ENCODE data around the gene GCC2.
"Not testable (repeated sequence)": the region's sequence is repeated elsewhere in the genome, so short reads cannot be mapped to it uniquely, and the experiment has no call there.

Gene GCC2

DNA sequence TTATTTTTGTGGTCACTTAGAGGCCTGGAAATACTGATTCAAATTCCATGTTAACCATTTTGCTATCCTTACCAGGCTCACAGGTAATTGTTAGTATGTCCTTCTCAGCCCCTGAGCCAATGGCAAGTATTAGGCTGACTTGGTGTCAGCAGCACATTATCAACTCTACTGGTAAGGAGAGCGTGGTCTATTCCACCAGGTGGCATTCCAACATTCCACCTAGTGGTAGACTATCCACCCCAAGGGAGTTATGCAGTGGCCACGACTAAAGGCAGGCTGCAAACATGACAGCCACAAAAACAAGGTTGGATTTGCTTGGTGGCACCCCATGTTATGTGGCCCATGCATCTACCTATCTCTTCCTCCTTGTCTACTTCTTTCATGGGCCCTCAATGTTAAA lies 31.8 kb upstream of the GCC2 start:
- in situ Hi-C loops (cut with MboI; ENCODE audit: low pct_unique_long_range_greater_than_20kb, low sequenced_read_pairs, unreplicated experiment), result no loop called here
- TF ChIP-seq, protein P1, sequence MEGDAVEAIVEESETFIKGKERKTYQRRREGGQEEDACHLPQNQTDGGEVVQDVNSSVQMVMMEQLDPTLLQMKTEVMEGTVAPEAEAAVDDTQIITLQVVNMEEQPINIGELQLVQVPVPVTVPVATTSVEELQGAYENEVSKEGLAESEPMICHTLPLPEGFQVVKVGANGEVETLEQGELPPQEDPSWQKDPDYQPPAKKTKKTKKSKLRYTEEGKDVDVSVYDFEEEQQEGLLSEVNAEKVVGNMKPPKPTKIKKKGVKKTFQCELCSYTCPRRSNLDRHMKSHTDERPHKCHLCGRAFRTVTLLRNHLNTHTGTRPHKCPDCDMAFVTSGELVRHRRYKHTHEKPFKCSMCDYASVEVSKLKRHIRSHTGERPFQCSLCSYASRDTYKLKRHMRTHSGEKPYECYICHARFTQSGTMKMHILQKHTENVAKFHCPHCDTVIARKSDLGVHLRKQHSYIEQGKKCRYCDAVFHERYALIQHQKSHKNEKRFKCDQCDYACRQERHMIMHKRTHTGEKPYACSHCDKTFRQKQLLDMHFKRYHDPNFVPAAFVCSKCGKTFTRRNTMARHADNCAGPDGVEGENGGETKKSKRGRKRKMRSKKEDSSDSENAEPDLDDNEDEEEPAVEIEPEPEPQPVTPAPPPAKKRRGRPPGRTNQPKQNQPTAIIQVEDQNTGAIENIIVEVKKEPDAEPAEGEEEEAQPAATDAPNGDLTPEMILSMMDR (IDR thresholded peaks at IDR 0.05; ENCODE audit: extremely low read depth, insufficient read depth, missing control alignments), result no peak
- DNase-seq (ENCODE audit: low spot score), result no peak

DNA sequence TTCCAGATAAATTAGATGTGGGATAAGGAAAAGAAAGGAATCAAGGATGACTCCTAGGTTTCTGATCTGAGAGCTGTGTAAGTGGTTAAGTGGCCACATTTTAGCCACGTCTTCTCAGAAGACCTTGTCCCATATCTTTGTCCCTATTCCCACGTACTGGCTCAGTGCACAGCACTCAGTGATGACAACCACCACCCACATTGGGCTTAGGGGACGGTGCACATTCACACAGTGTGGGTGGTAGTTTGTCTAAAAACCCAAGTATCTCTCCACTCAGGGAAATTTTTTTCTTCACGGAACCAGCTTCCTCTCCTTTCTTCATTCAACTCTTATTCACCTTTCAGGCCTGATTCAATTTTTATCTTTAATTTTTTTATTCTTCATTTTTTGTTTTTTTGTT lies 30.6 kb upstream of the GCC2 start:
- in situ Hi-C loops (cut with MboI; ENCODE audit: low pct_unique_long_range_greater_than_20kb, low sequenced_read_pairs, unreplicated experiment), result no loop called here
- DNase-seq (ENCODE audit: low spot score), result no peak
- TF ChIP-seq, protein P1 (IDR thresholded peaks at IDR 0.05; ENCODE audit: extremely low read depth, insufficient read depth, missing control alignments), result no peak

DNA sequence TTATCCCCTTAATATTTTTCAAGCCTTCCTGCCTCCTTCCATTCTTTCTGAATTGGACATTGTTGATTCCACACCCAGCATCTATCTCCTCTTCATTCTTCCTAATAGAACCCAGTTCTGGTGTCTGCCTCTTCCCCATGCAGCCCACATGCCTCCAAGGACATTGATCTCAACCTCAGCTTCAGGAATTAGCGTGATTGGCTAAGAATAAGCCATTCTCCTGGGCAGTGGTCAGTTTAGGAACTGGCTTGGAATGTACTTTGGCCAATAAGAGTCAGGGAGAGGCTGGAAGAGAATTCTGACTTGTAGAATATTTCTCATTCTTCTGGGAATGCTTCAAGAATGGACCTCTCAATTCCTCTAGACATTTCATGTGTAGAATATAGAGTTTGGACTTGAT lies 25.9 kb upstream of the GCC2 start:
- DNase-seq (ENCODE audit: low spot score), result no peak
- TF ChIP-seq, protein P1 (IDR thresholded peaks at IDR 0.05; ENCODE audit: extremely low read depth, insufficient read depth, missing control alignments), result no peak
- in situ Hi-C loops (cut with MboI; ENCODE audit: low pct_unique_long_range_greater_than_20kb, low sequenced_read_pairs, unreplicated experiment), result no loop called here

DNA sequence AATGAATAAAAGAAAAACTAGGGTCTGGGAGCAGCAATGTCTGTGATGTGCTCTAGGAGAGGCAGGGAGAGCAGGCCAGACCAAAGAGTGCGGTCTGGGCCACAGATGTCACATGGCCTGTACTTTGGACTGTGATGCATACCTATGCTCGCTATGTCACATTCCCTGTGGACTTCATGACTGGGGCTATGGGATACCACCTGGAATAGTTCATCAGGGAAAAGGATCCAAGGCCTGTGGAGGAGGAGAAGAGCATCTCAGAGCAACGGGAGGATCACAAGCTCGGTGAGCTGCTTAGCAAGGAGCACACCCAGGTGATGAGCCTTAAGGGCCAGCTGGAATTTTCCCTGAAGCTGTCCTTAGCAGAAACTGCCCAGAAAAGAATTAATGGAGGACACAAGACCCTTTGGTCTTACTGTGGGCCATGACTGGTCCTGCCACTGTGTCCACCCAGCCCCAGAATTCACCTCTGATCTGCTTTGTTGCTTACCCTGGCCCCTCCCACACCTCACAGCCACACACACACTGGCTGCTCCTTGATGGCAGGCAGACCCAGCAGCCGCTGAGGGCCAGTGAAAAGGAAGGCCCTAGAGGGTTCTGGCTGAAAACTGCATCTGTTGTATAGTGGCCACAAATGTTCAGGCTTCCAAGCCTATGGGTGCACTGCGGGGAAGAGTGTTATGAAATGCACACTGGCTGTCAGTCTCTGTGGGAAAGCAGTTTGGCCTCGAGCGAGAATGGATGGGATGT lies 25.3 kb upstream of the GCC2 start:
- in situ Hi-C loops (cut with MboI; ENCODE audit: low pct_unique_long_range_greater_than_20kb, low sequenced_read_pairs, unreplicated experiment), result no loop called here
- TF ChIP-seq, protein P1 (IDR thresholded peaks at IDR 0.05; ENCODE audit: extremely low read depth, insufficient read depth, missing control alignments), result no peak
- no peak for DNase-seq (ENCODE audit: low spot score)

DNA sequence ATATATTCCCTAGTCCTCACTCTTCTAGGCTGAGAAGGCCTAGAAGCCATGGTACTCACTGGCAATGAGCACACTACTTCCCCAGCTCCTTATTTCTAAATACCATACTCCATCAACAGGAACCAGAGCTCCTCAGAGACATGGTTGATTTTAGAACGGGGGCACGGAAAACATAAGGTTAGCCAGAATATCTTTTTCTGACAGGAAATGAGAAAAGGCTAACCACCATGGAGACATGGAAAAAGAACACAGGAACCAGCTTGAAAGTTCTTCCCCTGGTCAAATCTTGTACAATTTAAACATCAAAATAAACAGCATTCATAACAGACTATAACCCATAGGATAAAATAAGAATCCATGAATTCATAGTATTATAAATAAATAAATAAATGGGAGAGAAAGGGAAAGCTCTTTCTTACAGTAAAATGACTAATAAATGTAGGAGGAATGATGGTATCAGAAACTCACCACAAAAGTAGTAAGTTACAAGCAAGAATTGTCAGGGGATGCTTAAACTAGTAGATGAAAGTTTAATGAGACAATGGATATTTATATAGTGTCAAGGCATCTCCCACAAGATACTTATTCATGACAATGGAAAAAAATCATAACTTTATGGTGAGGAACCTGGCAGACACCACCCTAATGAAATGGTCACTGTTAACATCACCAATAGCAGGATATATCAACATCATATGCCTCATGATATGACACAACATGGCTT lies 20.6 kb upstream of the GCC2 start:
- DNase-seq (ENCODE audit: low spot score), result no peak
- in situ Hi-C loops (cut with MboI; ENCODE audit: low pct_unique_long_range_greater_than_20kb, low sequenced_read_pairs, unreplicated experiment), result no loop called here
- TF ChIP-seq, protein P1 (IDR thresholded peaks at IDR 0.05; ENCODE audit: extremely low read depth, insufficient read depth, missing control alignments), result no peak

DNA sequence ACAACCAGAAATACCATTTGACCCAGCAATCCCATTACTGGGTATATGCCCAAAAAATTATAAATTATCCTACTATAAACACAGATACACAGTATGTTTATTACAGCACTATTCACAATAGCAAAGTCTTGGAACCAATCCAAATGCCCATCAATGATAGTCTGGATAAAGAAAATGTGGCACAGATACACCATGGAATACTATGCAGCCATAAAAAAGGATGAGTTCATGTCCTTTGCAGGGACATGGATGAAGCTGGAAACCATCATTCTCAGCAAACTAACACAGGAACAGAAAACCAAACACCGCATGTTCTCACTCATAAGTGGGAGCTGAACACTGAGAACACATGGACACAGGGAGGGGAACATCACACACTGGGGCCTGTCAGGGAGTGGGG lies 13.4 kb upstream of the GCC2 start:
- DNase-seq (ENCODE audit: low spot score); in situ Hi-C loops (cut with MboI; ENCODE audit: low pct_unique_long_range_greater_than_20kb, low sequenced_read_pairs, unreplicated experiment): not testable (repeated sequence)

DNA sequence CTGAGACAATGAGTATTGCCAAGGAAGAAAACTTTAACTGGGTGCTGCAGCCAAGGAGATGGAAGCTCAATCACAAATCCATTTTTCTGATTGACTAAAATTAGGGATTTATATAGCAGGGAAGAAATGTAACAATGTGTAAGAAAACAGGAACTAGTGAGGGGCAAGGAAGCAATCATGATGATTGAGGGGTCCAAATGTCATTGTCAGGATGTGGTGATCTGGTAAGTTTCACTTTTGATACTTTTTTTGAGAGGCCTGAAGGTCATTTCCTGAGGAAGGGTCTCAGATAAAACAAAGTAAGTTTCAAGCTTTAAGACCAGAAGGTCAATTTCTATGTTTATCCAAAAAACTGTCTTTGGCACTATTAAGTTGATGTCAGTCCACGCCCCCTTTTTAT lies 12.0 kb upstream of the GCC2 start:
- TF ChIP-seq, protein P1 (IDR thresholded peaks at IDR 0.05; ENCODE audit: extremely low read depth, insufficient read depth, missing control alignments), result no peak
- in situ Hi-C loops (cut with MboI; ENCODE audit: low pct_unique_long_range_greater_than_20kb, low sequenced_read_pairs, unreplicated experiment), result no loop called here
- no peak for DNase-seq (ENCODE audit: low spot score)
